Measurements from ENCODE around the gene SPAM1. TPM values are rescaled to one million over a fixed set of nuclear protein-coding genes. Genes with fewer than 3 reads are reported as not detected.

SPAM1 gene
- total RNA-seq = not detected

GRCh38 chr7:123924941-123925340, at the start of gene SPAM1:
Gene SPAM1 (plus strand): TSS chr7:123925241. CDS start chr7:123953571, 28,330 bp downstream.
- Histone ChIP-seq H3K27me3 (no peaks in the 10 kb centered on the region), H3K9me3 (no peaks in the 10 kb centered on the region), H3K36me3 (no peaks in the 10 kb centered on the region), H3K27ac (no peak within 1 kb of the TSS), H3K4me1 (no peaks in the 10 kb centered on the region), H3K4me3 (no peak within 1 kb of the TSS)
- TF ChIP-seq POLR2A (IDR thresholded peaks at IDR 0.05) (no peak), CTCF (IDR thresholded peaks at IDR 0.05 in 4 of 5, conservative IDR thresholded peaks at IDR 0.05 in 1 of 5) (no peak)
- in situ Hi-C loops (cut with MboI; ENCODE audit: low sequenced_read_pairs in 4 of 4) = no loop called here
- no peak for DNase-seq
- intact Hi-C loops (cut with DNase I; ENCODE audit: low total_unique reads) = no loop called here
- ATAC-seq = no peak

GRCh38 chr7:123876557-123877256, 48.3 kb upstream of the SPAM1 start:
- intact Hi-C loops (cut with DNase I; ENCODE audit: low total_unique reads) = no loop called here
- ATAC-seq (no peak), DNase-seq (no peak)
- H3K9me3 ChIP-seq = no peaks in the 10 kb centered on the region
- H3K27me3 ChIP-seq = no peaks in the 10 kb centered on the region
- H3K4me1 ChIP-seq = peaks cover 8 to 16% of the 10 kb centered on the region in 2 donors
- in situ Hi-C loops (cut with MboI; ENCODE audit: low sequenced_read_pairs in 4 of 4) = loop anchor here in 1 of 4 donors (10.0 kb wide), 1 partner anchor 82 kb away; no protein-coding TSS in a partner anchor
- no peaks in the 10 kb centered on the region for H3K36me3 ChIP-seq
- H3K4me3 ChIP-seq = no peak overlapping the region
- H3K27ac ChIP-seq = no peak overlapping the region
- TF ChIP-seq CTCF (IDR thresholded peaks at IDR 0.05 in 4 of 5, conservative IDR thresholded peaks at IDR 0.05 in 1 of 5) (no peak), POLR2A (IDR thresholded peaks at IDR 0.05) (no peak)

- no peaks in the 10 kb centered on the region for H3K36me3 ChIP-seq
- DNase-seq = no peak
- no peak overlapping the region for H3K4me3 ChIP-seq
- TF ChIP-seq POLR2A (IDR thresholded peaks at IDR 0.05) (no peak), CTCF (IDR thresholded peaks at IDR 0.05 in 4 of 5, conservative IDR thresholded peaks at IDR 0.05 in 1 of 5) (no peak)
- H3K27ac ChIP-seq = peak overlapping the region in 3 of 4 donors; percentile 46 to 68 (median 47)
- in situ Hi-C loops (cut with MboI; ENCODE audit: low sequenced_read_pairs in 4 of 4) (loop anchor here in 1 of 4 donors (10.0 kb wide), 1 partner anchor 85 kb away; no protein-coding TSS in a partner anchor), intact Hi-C loops (cut with DNase I; ENCODE audit: low total_unique reads) (loop anchor here (2.0 kb wide), 1 partner anchor 65 kb away; no protein-coding TSS in a partner anchor)
- H3K27me3 ChIP-seq = no peaks in the 10 kb centered on the region
- H3K4me1 ChIP-seq = peaks cover 0 to 4% of the 10 kb centered on the region in 2 donors
- peak; percentile 91 to 98 for ATAC-seq
- H3K9me3 ChIP-seq = no peaks in the 10 kb centered on the region
Observed at GRCh38 chr7:123879628-123880027, 45.4 kb upstream of the SPAM1 start.

- Histone ChIP-seq H3K4me3 (no peak overlapping the region), H3K4me1 (peaks cover 0 to 4% of the 10 kb centered on the region in 2 donors), H3K27ac (no peak overlapping the region), H3K9me3 (no peaks in the 10 kb centered on the region), H3K27me3 (no peaks in the 10 kb centered on the region), H3K36me3 (no peaks in the 10 kb centered on the region)
- intact Hi-C loops (cut with DNase I; ENCODE audit: low total_unique reads) = loop anchor here (2.0 kb wide), 1 partner anchor 66 kb away; no protein-coding TSS in a partner anchor
- ATAC-seq (no peak), DNase-seq (no peak)
- in situ Hi-C loops (cut with MboI; ENCODE audit: low sequenced_read_pairs in 4 of 4) = no loop called here
- TF ChIP-seq CTCF (IDR thresholded peaks at IDR 0.05 in 4 of 5, conservative IDR thresholded peaks at IDR 0.05 in 1 of 5) = no peak
- TF ChIP-seq POLR2A (IDR thresholded peaks at IDR 0.05) = no peak
Observed at GRCh38 chr7:123881300-123881699, 43.7 kb upstream of the SPAM1 start.
